Fibroblast of the aortic adventitia (primary cell): ENCODE results near the gene HYAL3. TPM values are rescaled to one million over a fixed set of nuclear protein-coding genes. Genes with fewer than 3 reads are reported as not detected.
A peak's percentile ranks its signal among the peaks of the same experiment; 100 is the strongest.

Experiments
- DNase-seq: peaks from one replicate; pipeline ENCODE4 v3.0.0-alpha.2; 2010; ENCODE audit warnings: low read depth
- H3K4me3 ChIP-seq: 2 replicates; pipeline ENCODE4 v1.5.1; 2011; ENCODE audit warnings: low read depth, mild to moderate bottlenecking, control low read depth, low read length, moderate library complexity
- total RNA-seq: library from RNA; depleted of rRNA; stranded (reverse); fragments of >200 nt; gene quantifications from 2 replicates; pipeline ENCODE4 v1.2.3, GENCODE V29; 2012; ENCODE audit warnings: low replicate concordance
- TF ChIP-seq, protein P1 (sequence below): IDR thresholded peaks from 2 replicates; pipeline ENCODE4 v1.5.1; 2011; ENCODE audit warnings: mild to moderate bottlenecking, low read length, control low read depth, inconsistent platforms; ENCODE audit not compliant: insufficient read depth

HYAL3 gene
- total RNA-seq, 1 donor = 3.1 TPM

GRCh38 chr3:50260027-50260941 lies 38.9 kb downstream of the HYAL3 start:
- H3K4me3 ChIP-seq = peak overlapping the region; percentile 64
- peak; percentile 85 for DNase-seq
- TF ChIP-seq, protein P1, sequence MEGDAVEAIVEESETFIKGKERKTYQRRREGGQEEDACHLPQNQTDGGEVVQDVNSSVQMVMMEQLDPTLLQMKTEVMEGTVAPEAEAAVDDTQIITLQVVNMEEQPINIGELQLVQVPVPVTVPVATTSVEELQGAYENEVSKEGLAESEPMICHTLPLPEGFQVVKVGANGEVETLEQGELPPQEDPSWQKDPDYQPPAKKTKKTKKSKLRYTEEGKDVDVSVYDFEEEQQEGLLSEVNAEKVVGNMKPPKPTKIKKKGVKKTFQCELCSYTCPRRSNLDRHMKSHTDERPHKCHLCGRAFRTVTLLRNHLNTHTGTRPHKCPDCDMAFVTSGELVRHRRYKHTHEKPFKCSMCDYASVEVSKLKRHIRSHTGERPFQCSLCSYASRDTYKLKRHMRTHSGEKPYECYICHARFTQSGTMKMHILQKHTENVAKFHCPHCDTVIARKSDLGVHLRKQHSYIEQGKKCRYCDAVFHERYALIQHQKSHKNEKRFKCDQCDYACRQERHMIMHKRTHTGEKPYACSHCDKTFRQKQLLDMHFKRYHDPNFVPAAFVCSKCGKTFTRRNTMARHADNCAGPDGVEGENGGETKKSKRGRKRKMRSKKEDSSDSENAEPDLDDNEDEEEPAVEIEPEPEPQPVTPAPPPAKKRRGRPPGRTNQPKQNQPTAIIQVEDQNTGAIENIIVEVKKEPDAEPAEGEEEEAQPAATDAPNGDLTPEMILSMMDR = peak; percentile 74

- DNase-seq = no peak
Observed at GRCh38 chr3:50259432-50260026, 39.7 kb downstream of the HYAL3 start.

GRCh38 chr3:50258979-50259378 lies 40.2 kb downstream of the HYAL3 start:
- DNase-seq = no peak
- no peak overlapping the region for H3K4me3 ChIP-seq
- TF ChIP-seq, protein P1 = no peak

More at GRCh38 chr3:50259432-50260026, 39.7 kb downstream of the HYAL3 start:
- peak overlapping the region; percentile 22 for H3K4me3 ChIP-seq
- TF ChIP-seq, protein P1 = no peak

DNA sequence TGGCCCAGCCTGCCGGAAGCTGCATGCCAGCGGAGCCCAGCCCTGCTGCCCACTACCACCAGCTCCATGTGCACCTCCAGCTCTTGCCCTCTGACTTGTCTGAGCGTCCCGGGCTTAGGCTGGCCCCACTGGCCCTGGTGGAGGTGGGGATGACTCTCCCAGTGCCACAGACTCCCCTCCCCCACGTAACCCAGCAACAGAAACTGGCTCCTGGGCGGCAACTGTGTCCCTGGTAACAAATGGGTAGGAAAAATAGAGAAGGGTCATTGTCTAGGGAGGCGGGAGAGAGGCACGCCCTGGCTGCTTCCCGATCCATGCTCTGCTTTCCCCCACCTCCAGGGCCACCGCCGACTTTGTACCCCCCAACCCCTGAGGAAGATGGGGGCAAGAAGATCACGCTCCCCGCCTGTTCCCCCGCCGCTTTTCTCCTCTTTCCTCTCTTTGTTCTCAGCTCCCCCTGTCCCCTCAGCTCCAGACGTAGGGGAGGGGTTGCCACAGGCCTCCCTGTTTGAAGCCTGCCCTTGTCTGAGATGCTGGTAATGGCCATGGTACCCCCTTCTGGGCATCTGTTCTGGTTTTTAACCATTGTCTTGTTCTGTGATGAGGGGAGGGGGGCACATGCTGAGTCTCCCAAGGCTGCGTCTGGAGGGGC lies 41.0 kb downstream of the HYAL3 start:
- no peak overlapping the region for H3K4me3 ChIP-seq
- no peak for DNase-seq
- TF ChIP-seq, protein P1 = no peak

DNA sequence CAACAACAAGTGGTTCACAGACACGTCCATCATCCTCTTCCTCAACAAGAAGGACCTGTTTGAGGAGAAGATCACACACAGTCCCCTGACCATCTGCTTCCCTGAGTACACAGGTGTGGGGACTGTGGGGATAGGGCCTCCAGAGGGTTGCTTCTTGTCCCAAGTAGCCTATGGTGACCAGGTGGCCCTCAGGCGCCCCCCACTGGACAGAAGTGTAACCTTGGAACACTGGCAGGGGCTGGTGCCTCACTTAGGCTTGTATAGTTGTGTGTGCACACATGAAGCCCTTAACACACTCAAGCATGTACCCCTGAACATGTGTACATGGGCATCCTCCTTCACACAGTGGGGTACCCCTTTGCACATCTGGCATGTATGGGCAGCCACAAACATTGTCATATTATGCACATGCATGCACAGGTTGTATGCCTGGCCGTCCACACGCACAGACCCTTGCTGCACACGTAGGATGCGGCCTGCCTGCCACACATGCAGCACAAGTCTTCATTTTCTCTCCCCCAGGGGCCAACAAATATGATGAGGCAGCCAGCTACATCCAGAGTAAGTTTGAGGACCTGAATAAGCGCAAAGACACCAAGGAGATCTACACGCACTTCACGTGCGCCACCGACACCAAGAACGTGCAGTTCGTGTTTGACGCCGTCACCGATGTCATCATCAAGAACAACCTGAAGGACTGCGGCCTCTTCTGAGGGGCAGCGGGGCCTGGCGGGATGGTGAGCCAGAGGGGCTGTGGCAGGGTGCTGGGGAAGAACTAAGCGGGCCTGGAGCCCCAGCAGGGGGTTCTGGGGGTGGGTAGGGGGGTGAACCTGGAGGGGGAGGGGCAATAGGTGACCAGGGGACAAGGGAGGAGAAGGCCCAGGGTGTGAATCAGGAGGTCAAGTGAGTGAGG lies 42.0 kb downstream of the HYAL3 start:
- peak; percentile 34 for DNase-seq
- H3K4me3 ChIP-seq = no peak overlapping the region
- TF ChIP-seq, protein P1 = peak; percentile 57

DNA sequence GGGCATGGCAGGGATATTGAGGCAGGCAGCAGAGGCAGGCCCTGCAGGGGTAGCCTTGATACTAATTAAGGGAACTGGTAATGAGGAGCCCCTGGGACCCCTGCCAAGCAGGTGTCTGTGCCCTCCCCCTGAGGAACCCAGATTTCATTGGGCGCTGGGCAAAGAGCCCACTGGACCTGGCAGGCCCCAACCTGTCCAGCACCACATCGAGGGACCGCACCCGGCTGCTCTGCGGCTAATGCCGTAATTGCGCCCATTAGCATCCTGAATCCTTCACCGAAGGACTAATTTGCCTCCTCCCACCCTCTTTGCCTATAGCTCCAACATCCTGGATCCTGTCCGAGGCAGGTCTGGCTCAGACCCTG lies 44.0 kb downstream of the HYAL3 start:
- no peak for DNase-seq
- TF ChIP-seq, protein P1 = no peak
- no peak overlapping the region for H3K4me3 ChIP-seq
